Activated T-helper 1 cell treated with anti-CD3 and anti-CD28 coated beads, Interleukin-12 subunit alpha, Interleukin-12 subunit beta, Interleukin-2, Interleukin-4 antibody, amounts not matched to agents 30 ng/mL and 10 ng/mL and 1 ng/mL, durations not matched to agents 14 hours and 24 hours and 36 hours (primary cell): ENCODE measurements around the gene ATP8A2. TPM values are rescaled to one million over a fixed set of nuclear protein-coding genes. Genes with fewer than 3 reads are reported as not detected.

Source experiments
- DNase-seq: peaks from one replicate; pipeline ENCODE4 v3.0.0; 2021; ENCODE audit warnings: low spot score
- H3K27ac Mint-ChIP-seq: one replicate; pipeline ENCODE4 v1.8.0; 2021; ENCODE audit warnings: mild to moderate bottlenecking, mixed read lengths
- H3K27me3 Mint-ChIP-seq: one replicate; pipeline ENCODE4 v1.8.0; 2022; ENCODE audit warnings: mild to moderate bottlenecking, moderate library complexity, mixed read lengths; ENCODE audit not compliant: insufficient read depth
- H3K36me3 Mint-ChIP-seq: one replicate; pipeline ENCODE4 v1.8.0; 2021; ENCODE audit warnings: low read depth, mixed read lengths
- H3K4me1 Mint-ChIP-seq: one replicate; pipeline ENCODE4 v1.8.0; 2021; ENCODE audit warnings: low read depth, mixed read lengths
- H3K4me3 Mint-ChIP-seq: one replicate; pipeline ENCODE4 v1.8.0; 2021; ENCODE audit warnings: mild to moderate bottlenecking, moderate library complexity, mixed read lengths
- H3K9me3 Mint-ChIP-seq: one replicate; pipeline ENCODE4 v1.8.0; 2021; ENCODE audit warnings: mixed read lengths
- intact Hi-C: fragments of 100-400 bp; cut with micrococcal nuclease; formaldehyde crosslinking; loops from one replicate; pipeline ENCODE4 v1.15.1; 2024
- total RNA-seq: library from RNA; stranded (reverse); gene quantifications from 2 replicates; pipeline ENCODE4 v1.2.3, GENCODE V29; 2022

Gene ATP8A2
- total RNA-seq, 1 donor from 2014 or later, result 0.52 TPM

- Mint-ChIP-seq H3K27ac (no peak overlapping the region), H3K4me1 (peaks cover 7% of the 10 kb centered on the region), H3K36me3 (peaks cover 3% of the 10 kb centered on the region), H3K27me3 (peaks cover 3% of the 10 kb centered on the region), H3K4me3 (no peak overlapping the region), H3K9me3 (no peaks in the 10 kb centered on the region)
- intact Hi-C loops, result no loop called here
- DNase-seq, result no peak
Measured at GRCh38 chr13:25691654-25692053, 319.9 kb downstream of the ATP8A2 start.

GRCh38 chr13:25692099-25692498, 320.3 kb downstream of the ATP8A2 start:
- DNase-seq, result no peak
- Mint-ChIP-seq H3K9me3 (no peaks in the 10 kb centered on the region), H3K27me3 (peaks cover 3% of the 10 kb centered on the region), H3K4me3 (no peak overlapping the region), H3K27ac (no peak overlapping the region), H3K36me3 (peaks cover 3% of the 10 kb centered on the region), H3K4me1 (peaks cover 7% of the 10 kb centered on the region)
- intact Hi-C loops, result no loop called here

- Mint-ChIP-seq H3K4me1 (peaks cover 6% of the 10 kb centered on the region), H3K9me3 (peaks cover 4% of the 10 kb centered on the region), H3K27ac (no peak overlapping the region), H3K4me3 (no peak overlapping the region), H3K27me3 (peaks cover 2% of the 10 kb centered on the region), H3K36me3 (no peaks in the 10 kb centered on the region)
- DNase-seq, result no peak
- intact Hi-C loops, result no loop called here
Measured at GRCh38 chr13:25699056-25699455, 327.3 kb downstream of the ATP8A2 start.

GRCh38 chr13:25699600-25699999, 327.8 kb downstream of the ATP8A2 start:
- intact Hi-C loops, result no loop called here
- Mint-ChIP-seq H3K4me3 (no peak overlapping the region), H3K36me3 (no peaks in the 10 kb centered on the region), H3K9me3 (peaks cover 4% of the 10 kb centered on the region), H3K27ac (no peak overlapping the region), H3K27me3 (peaks cover 2% of the 10 kb centered on the region), H3K4me1 (peaks cover 6% of the 10 kb centered on the region)
- no peak for DNase-seq

GRCh38 chr13:25701304-25701703, 329.5 kb downstream of the ATP8A2 start:
- Mint-ChIP-seq H3K9me3 (peaks cover 4% of the 10 kb centered on the region), H3K4me1 (peaks cover 6% of the 10 kb centered on the region), H3K4me3 (no peak overlapping the region), H3K27me3 (peaks cover 6% of the 10 kb centered on the region), H3K36me3 (no peaks in the 10 kb centered on the region), H3K27ac (no peak overlapping the region)
- no peak for DNase-seq
- intact Hi-C loops, result no loop called here

- Mint-ChIP-seq H3K36me3 (no peaks in the 10 kb centered on the region), H3K9me3 (peaks cover 4% of the 10 kb centered on the region), H3K27ac (no peak overlapping the region), H3K4me3 (no peak overlapping the region), H3K4me1 (peaks cover 6% of the 10 kb centered on the region), H3K27me3 (peaks cover 12% of the 10 kb centered on the region)
- DNase-seq, result no peak
- intact Hi-C loops, result no loop called here
Measured at GRCh38 chr13:25702386-25702785, 330.6 kb downstream of the ATP8A2 start.

- Mint-ChIP-seq H3K27ac (no peak overlapping the region), H3K9me3 (no peaks in the 10 kb centered on the region), H3K36me3 (peaks cover 2% of the 10 kb centered on the region), H3K27me3 (peaks cover 14% of the 10 kb centered on the region), H3K4me1 (no peaks in the 10 kb centered on the region), H3K4me3 (no peak overlapping the region)
- no peak for DNase-seq
- intact Hi-C loops, result no loop called here
Measured at GRCh38 chr13:25707726-25708125, 336.0 kb downstream of the ATP8A2 start.

- Mint-ChIP-seq H3K27ac (no peak overlapping the region), H3K9me3 (no peaks in the 10 kb centered on the region), H3K27me3 (peaks cover 13% of the 10 kb centered on the region), H3K4me1 (no peaks in the 10 kb centered on the region), H3K4me3 (no peak overlapping the region), H3K36me3 (peaks cover 2% of the 10 kb centered on the region)
- intact Hi-C loops, result no loop called here
- DNase-seq, result no peak
Measured at GRCh38 chr13:25708268-25708667, 336.5 kb downstream of the ATP8A2 start.

- no peak for DNase-seq
- intact Hi-C loops, result no loop called here
- Mint-ChIP-seq H3K9me3 (no peaks in the 10 kb centered on the region), H3K4me1 (no peaks in the 10 kb centered on the region), H3K27ac (no peak overlapping the region), H3K36me3 (peaks cover 2% of the 10 kb centered on the region), H3K27me3 (peaks cover 13% of the 10 kb centered on the region), H3K4me3 (no peak overlapping the region)
Measured at GRCh38 chr13:25709088-25709487, 337.3 kb downstream of the ATP8A2 start.

GRCh38 chr13:25715760-25716159, 344.0 kb downstream of the ATP8A2 start:
- no peak for DNase-seq
- Mint-ChIP-seq H3K9me3 (peaks cover 8% of the 10 kb centered on the region), H3K4me3 (no peak overlapping the region), H3K27ac (no peak overlapping the region), H3K27me3 (peaks cover 4% of the 10 kb centered on the region), H3K4me1 (no peaks in the 10 kb centered on the region), H3K36me3 (peaks cover 2% of the 10 kb centered on the region)
- intact Hi-C loops, result no loop called here

GRCh38 chr13:25717666-25718197, 346.0 kb downstream of the ATP8A2 start:
- Mint-ChIP-seq H3K4me3 (no peak overlapping the region), H3K27me3 (peaks cover 4% of the 10 kb centered on the region), H3K27ac (no peak overlapping the region), H3K36me3 (no peaks in the 10 kb centered on the region), H3K4me1 (no peaks in the 10 kb centered on the region), H3K9me3 (peaks cover 8% of the 10 kb centered on the region)
- DNase-seq, result no peak
- intact Hi-C loops, result no loop called here

GRCh38 chr13:25719666-25720065, 347.9 kb downstream of the ATP8A2 start:
- intact Hi-C loops, result no loop called here
- H3K4me3 Mint-ChIP-seq, result no peak overlapping the region
- peaks cover 6% of the 10 kb centered on the region for H3K27me3 Mint-ChIP-seq
- peaks cover 8% of the 10 kb centered on the region for H3K9me3 Mint-ChIP-seq
- no peak overlapping the region for H3K27ac Mint-ChIP-seq
- H3K36me3 Mint-ChIP-seq, result no peaks in the 10 kb centered on the region
- peaks cover 5% of the 10 kb centered on the region for H3K4me1 Mint-ChIP-seq
- no peak for DNase-seq

GRCh38 chr13:25722893-25723292, 351.1 kb downstream of the ATP8A2 start:
- Mint-ChIP-seq H3K4me1 (peaks cover 12% of the 10 kb centered on the region), H3K27me3 (peaks cover 6% of the 10 kb centered on the region), H3K9me3 (no peaks in the 10 kb centered on the region), H3K4me3 (no peak overlapping the region), H3K27ac (no peak overlapping the region), H3K36me3 (no peaks in the 10 kb centered on the region)
- DNase-seq, result no peak
- intact Hi-C loops, result no loop called here

GRCh38 chr13:25725104-25725503, 353.3 kb downstream of the ATP8A2 start:
- DNase-seq, result no peak
- peaks cover 6% of the 10 kb centered on the region for H3K27me3 Mint-ChIP-seq
- no peak overlapping the region for H3K27ac Mint-ChIP-seq
- no peaks in the 10 kb centered on the region for H3K9me3 Mint-ChIP-seq
- no peak overlapping the region for H3K4me3 Mint-ChIP-seq
- intact Hi-C loops, result no loop called here
- peaks cover 12% of the 10 kb centered on the region for H3K4me1 Mint-ChIP-seq
- H3K36me3 Mint-ChIP-seq, result no peaks in the 10 kb centered on the region
